Right lobe of liver (tissue), 4 donors: ENCODE results near the gene GCLM.
A peak's percentile ranks its signal among the peaks of the same experiment; 100 is the strongest.
"Not testable (repeated sequence)": the region's sequence is repeated elsewhere in the genome, so short reads cannot be mapped to it uniquely, and the experiment has no call there.

Experiments
- CTCF ChIP-seq, 4 donors: fragments of 200-600 bp in 3 of 4; fragments of 450-650 bp in 1 of 4; IDR thresholded peaks; one replicate each; pipeline versions ENCODE4 v1.5.1 to v1.8.0; 2016 to 2022; ENCODE audit warnings: antibody characterized with exemption in 4 of 4, mild to moderate bottlenecking in 2 of 4
- POLR2A ChIP-seq: fragments of 450-650 bp; IDR thresholded peaks from one replicate; pipeline ENCODE4 v1.6.1; 2017; ENCODE audit warnings: antibody characterized with exemption, mild to moderate bottlenecking
- donor health status: DM: no; HTN: no; CAD: no.
- donor health status: DM: no; HTN: no; CAD: no.
- donor health status: DM: no; HTN: yes; CAD: no.

GRCh38 chr1:93947002-93947686 lies 37.9 kb upstream of the GCLM start:
- TF ChIP-seq CTCF (IDR thresholded peaks at IDR 0.05), result not testable (repeated sequence)
- peak; percentile 23 for TF ChIP-seq POLR2A
